ENCODE measurements around the gene TMEM147. TPM values are rescaled to one million over a fixed set of nuclear protein-coding genes. Genes with fewer than 3 reads are reported as not detected.

Gene TMEM147
- total RNA-seq, 1 donor from 2014 or later: 104 TPM

- Mint-ChIP-seq H3K36me3 (no peaks in the 10 kb centered on the region), H3K27ac (no peak overlapping the region), H3K4me3 (peak overlapping the region; percentile 48), H3K9me3 (no peaks in the 10 kb centered on the region), H3K4me1 (ENCODE audit: unreplicated experiment) (peaks cover 4% of the 10 kb centered on the region), H3K27me3 (peaks cover 44% of the 10 kb centered on the region)
- peak; percentile 60 for TF ChIP-seq CTCF (conservative IDR thresholded peaks at IDR 0.05)
- no peak for DNase-seq (ENCODE audit: extremely low spot score, unreplicated experiment)
Observed at GRCh38 chr19:35555301-35556005, 10.0 kb downstream of the TMEM147 start.

- Mint-ChIP-seq H3K27me3 (peaks cover 51% of the 10 kb centered on the region), H3K4me1 (ENCODE audit: unreplicated experiment) (peaks cover 4% of the 10 kb centered on the region), H3K4me3 (peak overlapping the region; percentile 48), H3K9me3 (no peaks in the 10 kb centered on the region), H3K27ac (no peak overlapping the region), H3K36me3 (no peaks in the 10 kb centered on the region)
- DNase-seq (ENCODE audit: extremely low spot score, unreplicated experiment): no peak
- no peak for TF ChIP-seq CTCF (conservative IDR thresholded peaks at IDR 0.05)
Observed at GRCh38 chr19:35556025-35556590, 10.7 kb downstream of the TMEM147 start.

GRCh38 chr19:35556846-35557538, 11.6 kb downstream of the TMEM147 start:
- Mint-ChIP-seq H3K27me3 (peaks cover 58% of the 10 kb centered on the region), H3K36me3 (no peaks in the 10 kb centered on the region), H3K4me1 (ENCODE audit: unreplicated experiment) (peaks cover 4% of the 10 kb centered on the region), H3K4me3 (peak overlapping the region; percentile 93), H3K27ac (no peak overlapping the region), H3K9me3 (no peaks in the 10 kb centered on the region)
- DNase-seq (ENCODE audit: extremely low spot score, unreplicated experiment): no peak
- TF ChIP-seq CTCF (conservative IDR thresholded peaks at IDR 0.05): no peak

- Mint-ChIP-seq H3K4me1 (ENCODE audit: unreplicated experiment) (peaks cover 4% of the 10 kb centered on the region), H3K36me3 (no peaks in the 10 kb centered on the region), H3K9me3 (no peaks in the 10 kb centered on the region), H3K27me3 (peaks cover 64% of the 10 kb centered on the region), H3K4me3 (peak overlapping the region; percentile 93), H3K27ac (peak overlapping the region; percentile 77)
- TF ChIP-seq CTCF (conservative IDR thresholded peaks at IDR 0.05): peak; percentile 13
- peak; percentile 89 for DNase-seq (ENCODE audit: extremely low spot score, unreplicated experiment)
Observed at GRCh38 chr19:35557539-35558399, 12.3 kb downstream of the TMEM147 start.
